Measurements from ENCODE around the gene PLXNA2.

PLXNA2 gene

GRCh38 chr1:208264469-208265121 is 20.4 kb upstream of the PLXNA2 start:
- no peak for DNase-seq

GRCh38 chr1:208261874-208262273 is 17.7 kb upstream of the PLXNA2 start:
- no peak for DNase-seq

GRCh38 chr1:208258277-208258676 is 14.1 kb upstream of the PLXNA2 start:
- no peak for DNase-seq

- DNase-seq, result no peak
Measured at GRCh38 chr1:208257351-208257750, 13.2 kb upstream of the PLXNA2 start.

- no peak for DNase-seq
Measured at GRCh38 chr1:208256556-208256955, 12.4 kb upstream of the PLXNA2 start.

- no peak for DNase-seq
Measured at GRCh38 chr1:208256091-208256490, 11.9 kb upstream of the PLXNA2 start.

GRCh38 chr1:208254862-208255261 is 10.7 kb upstream of the PLXNA2 start:
- DNase-seq, result no peak

- no peak for DNase-seq
Measured at GRCh38 chr1:208254376-208254775, 10.2 kb upstream of the PLXNA2 start.

GRCh38 chr1:208252836-208253576 is 8.8 kb upstream of the PLXNA2 start:
- no peak for DNase-seq

- no peak for DNase-seq
Measured at GRCh38 chr1:208251911-208252835, 8.0 kb upstream of the PLXNA2 start.

- DNase-seq, result no peak
Measured at GRCh38 chr1:208251015-208251414, 6.8 kb upstream of the PLXNA2 start.

GRCh38 chr1:208250613-208251012 is 6.4 kb upstream of the PLXNA2 start:
- no peak for DNase-seq

GRCh38 chr1:208248991-208249696 is 5.0 kb upstream of the PLXNA2 start:
- DNase-seq, result no peak

- no peak for DNase-seq
Measured at GRCh38 chr1:208248307-208248801, 4.2 kb upstream of the PLXNA2 start.

- no peak for DNase-seq
Measured at GRCh38 chr1:208247696-208248095, 3.5 kb upstream of the PLXNA2 start.

- peak; percentile 72 to 77 for DNase-seq
Measured at GRCh38 chr1:208245185-208245705, 1.1 kb upstream of the PLXNA2 start.

GRCh38 chr1:208243527-208243966 is 637 bp downstream of the PLXNA2 start:
- DNase-seq, result no peak

- DNase-seq, result no peak
Measured at GRCh38 chr1:208242941-208243526, 1.1 kb downstream of the PLXNA2 start.

- no peak for DNase-seq
Measured at GRCh38 chr1:208242146-208242545, 2.0 kb downstream of the PLXNA2 start.

- no peak for DNase-seq
Measured at GRCh38 chr1:208241512-208241911, 2.7 kb downstream of the PLXNA2 start.

GRCh38 chr1:208240662-208241355 is 3.4 kb downstream of the PLXNA2 start:
- DNase-seq, result no peak
